Esophagus muscularis mucosa (tissue), 4 donors: ENCODE measurements around the gene VPS35.

Experiments used
- EP300 ChIP-seq: sonication (generic); formaldehyde crosslinking; IDR thresholded peaks from one replicate; pipeline ENCODE4 v1.6.1; 2017; ENCODE audit warnings: antibody characterized with exemption
- POLR2A ChIP-seq: fragments of 450-650 bp; IDR thresholded peaks from one replicate; pipeline ENCODE4 v1.6.1; 2017; ENCODE audit warnings: antibody characterized with exemption, moderate library complexity, mild to moderate bottlenecking, low read depth
- TF ChIP-seq, protein P1 (sequence below), 3 experiments: fragments of 200-600 bp in 2 of 3; fragments of 450-650 bp in 1 of 3; sonication (generic) in 2 of 3; IDR thresholded peaks; one replicate each; pipeline ENCODE4 v1.5.1; 2017 to 2019; ENCODE audit warnings: antibody characterized with exemption in 3 of 3, mild to moderate bottlenecking in 2 of 3, moderate library complexity in 1 of 3

DNA sequence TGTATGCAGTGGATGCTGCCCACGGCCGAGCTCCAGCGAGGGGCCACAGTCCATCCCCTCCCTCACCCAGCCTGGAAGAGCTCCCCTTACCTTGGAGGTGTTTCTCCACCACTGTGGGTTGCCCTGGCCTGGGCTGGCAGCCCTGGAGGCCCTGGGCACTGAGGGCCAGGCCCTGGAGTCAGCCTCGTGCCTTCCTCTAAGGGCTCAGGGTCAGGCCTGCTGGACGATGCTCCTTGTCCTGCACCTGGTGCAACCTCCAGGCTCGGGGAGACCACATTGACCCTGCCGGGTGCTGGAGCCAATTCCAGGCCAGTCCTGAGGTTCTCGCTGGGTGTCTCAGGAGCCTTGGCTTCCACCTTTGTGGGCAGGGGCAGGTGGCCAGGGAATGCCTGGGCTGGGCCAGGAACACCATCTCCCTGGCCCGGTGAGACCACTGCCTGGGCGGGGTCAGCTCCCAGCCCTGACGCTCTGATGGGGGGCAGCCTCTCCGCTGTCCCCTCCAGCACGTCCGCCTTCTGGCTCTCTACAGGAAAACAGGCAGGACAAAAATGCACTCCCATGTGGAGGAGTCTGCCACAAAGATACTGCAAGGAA, 48.7 kb upstream of the VPS35 start:
- TF ChIP-seq, protein P1, sequence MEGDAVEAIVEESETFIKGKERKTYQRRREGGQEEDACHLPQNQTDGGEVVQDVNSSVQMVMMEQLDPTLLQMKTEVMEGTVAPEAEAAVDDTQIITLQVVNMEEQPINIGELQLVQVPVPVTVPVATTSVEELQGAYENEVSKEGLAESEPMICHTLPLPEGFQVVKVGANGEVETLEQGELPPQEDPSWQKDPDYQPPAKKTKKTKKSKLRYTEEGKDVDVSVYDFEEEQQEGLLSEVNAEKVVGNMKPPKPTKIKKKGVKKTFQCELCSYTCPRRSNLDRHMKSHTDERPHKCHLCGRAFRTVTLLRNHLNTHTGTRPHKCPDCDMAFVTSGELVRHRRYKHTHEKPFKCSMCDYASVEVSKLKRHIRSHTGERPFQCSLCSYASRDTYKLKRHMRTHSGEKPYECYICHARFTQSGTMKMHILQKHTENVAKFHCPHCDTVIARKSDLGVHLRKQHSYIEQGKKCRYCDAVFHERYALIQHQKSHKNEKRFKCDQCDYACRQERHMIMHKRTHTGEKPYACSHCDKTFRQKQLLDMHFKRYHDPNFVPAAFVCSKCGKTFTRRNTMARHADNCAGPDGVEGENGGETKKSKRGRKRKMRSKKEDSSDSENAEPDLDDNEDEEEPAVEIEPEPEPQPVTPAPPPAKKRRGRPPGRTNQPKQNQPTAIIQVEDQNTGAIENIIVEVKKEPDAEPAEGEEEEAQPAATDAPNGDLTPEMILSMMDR (IDR thresholded peaks at IDR 0.05), result no peak
- TF ChIP-seq POLR2A (no peak), EP300 (no peak)
